Keratinocyte (primary cell): ENCODE measurements around the gene TOM1L1.

Source experiments
- CTCF ChIP-seq, 3 experiments: IDR thresholded peaks in 1 of 3; conservative IDR thresholded peaks in 1 of 3; optimal IDR thresholded peaks in 1 of 3; 2 replicates in 2 of 3; 3 replicates in 1 of 3; pipeline versions ENCODE3 to v1.5.1; 2011; ENCODE audit warnings: low read length in 3 of 3, mild to moderate bottlenecking in 3 of 3, moderate library complexity in 2 of 3, control low read depth in 1 of 3, inconsistent platforms in 1 of 3; ENCODE audit not compliant: insufficient read depth in 2 of 3; ENCODE audit errors: extremely low read depth in 1 of 3
- EZH2 ChIP-seq: IDR thresholded peaks from one replicate; pipeline ENCODE4 v1.6.1; 2012; ENCODE audit warnings: inconsistent platforms, mild to moderate bottlenecking, low read length, moderate library complexity

- no peak for TF ChIP-seq CTCF (optimal IDR thresholded peaks at IDR 0.05 in 1 of 3, IDR thresholded peaks at IDR 0.05 in 1 of 3, conservative IDR thresholded peaks at IDR 0.05 in 1 of 3; ENCODE audit: extremely low read depth in 1 of 3, insufficient read depth in 2 of 3, low read length in 3 of 3)
- TF ChIP-seq EZH2 = no peak
These were observed 29.9 kb upstream of the TOM1L1 start for GRCh38 chr17:54870671-54871175.
